NCI-H1092 (cell line): ENCODE results near the gene PPP6C.
"Not testable (repeated sequence)": the region's sequence is repeated elsewhere in the genome, so short reads cannot be mapped to it uniquely, and the experiment has no call there.

Experiments
- DNase-seq: peaks from one replicate; lab custom pipeline; 2025; lab: John Stamatoyannopoulos, UW

PPP6C gene

GRCh38 chr9:125181756-125182155 lies 7.8 kb downstream of the PPP6C start:
- not testable (repeated sequence) for DNase-seq

DNA sequence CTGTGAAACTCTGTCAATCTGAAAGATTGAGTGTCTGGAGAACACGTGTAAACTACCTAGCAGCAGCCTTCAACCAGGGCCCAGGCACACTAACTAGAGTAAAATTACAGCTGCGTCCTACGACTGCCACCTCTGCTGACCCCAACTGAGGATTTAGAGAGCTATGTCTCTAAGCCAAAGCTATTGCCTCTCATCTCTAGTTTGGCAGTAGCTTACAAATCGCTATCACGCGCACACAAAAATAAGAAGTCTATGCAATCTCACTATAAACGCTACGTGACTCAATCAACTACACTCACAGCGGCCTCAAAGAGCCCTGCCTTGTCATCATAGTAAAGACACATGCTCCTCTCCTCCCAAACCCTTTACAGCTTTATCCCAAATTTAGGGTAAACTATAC lies 8.7 kb downstream of the PPP6C start:
- DNase-seq = no peak

DNA sequence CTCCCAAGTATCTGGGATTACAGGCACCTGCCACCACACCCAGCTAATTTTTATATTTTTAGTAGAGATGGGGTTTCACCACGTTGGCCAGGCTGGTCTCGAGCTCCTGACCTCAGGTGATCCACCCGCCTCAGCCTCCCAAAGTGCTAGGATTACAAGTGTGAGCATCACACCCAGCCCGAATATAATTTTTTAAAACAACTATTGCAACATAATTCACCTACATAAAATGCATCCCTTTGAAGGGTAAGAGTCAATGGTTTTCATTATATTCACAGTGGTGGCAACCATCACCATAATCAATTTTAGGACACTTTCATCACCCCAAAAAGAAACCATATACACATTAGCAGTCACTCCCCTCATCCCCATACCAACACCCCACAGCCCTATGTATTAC lies 9.8 kb downstream of the PPP6C start:
- not testable (repeated sequence) for DNase-seq

GRCh38 chr9:125177888-125178287 lies 11.7 kb downstream of the PPP6C start:
- no peak for DNase-seq

DNA sequence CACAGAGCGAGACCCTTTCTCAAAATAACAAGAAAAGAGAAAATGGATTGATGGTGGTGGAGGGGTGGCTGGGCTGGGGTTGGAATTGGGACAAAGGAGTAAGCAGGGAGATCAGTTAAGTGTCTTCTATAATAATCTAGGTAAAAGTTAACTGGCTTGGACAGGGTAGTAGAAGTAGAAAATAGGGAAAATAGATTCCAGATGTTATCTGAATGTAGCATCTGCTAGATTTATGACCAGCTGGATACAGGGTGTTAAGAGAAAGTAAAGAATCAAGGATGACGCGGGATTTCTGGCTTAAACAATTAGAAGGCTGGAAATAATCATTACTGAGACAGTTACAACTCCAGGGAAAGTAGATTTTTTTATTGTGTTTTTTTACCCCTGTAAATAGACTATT lies 13.0 kb downstream of the PPP6C start:
- no peak for DNase-seq

DNA sequence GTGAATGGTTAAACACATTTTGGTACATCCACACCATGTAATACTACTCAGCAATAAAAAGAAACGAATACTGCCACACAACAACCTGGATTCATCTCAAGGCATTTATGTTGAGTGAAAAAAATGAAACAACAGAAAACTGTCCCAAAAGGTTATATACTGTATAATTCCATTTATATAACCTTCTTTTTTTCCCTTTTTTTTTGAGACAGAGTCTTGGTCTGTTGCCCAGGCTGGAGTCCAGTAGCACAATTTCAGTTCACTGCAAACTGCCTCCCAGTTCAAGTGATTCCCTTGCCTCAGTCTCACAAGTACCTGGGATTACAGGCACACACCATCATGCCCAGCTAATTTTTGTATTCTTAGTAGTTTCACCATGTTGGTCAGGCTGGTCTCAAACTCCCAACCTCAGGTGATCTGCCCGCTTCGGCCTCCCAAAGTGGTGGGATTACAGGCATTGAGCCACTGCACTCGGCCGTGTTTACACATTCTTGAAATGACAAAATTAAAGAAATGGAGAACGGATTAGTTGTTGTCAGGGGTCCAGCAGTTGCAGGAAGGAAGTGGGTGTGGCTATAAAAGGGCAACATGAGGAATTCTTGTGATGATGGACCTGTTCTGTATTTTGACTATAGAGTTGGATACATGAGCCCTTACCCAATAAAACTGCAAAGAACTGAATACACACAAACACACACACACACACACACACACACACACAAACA lies 17.4 kb downstream of the PPP6C start:
- no peak for DNase-seq

DNA sequence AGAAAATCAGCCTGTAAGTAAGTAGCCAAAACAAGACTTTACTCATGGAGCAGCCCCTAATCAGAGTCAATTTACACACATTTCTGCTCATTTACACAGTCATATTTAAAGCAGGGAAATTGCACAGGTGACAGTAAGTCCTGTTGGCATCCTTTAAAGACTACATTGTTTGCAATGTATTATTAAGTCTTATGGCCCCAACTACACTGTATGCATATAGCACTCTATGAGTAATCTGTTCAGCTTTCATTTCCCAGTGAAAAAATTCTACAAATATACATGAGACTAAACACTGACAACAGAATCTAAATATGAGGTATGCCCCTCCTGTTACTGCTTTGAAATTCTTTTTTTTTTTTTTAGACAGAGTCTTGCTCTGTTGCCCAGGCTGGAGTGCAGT lies 19.7 kb downstream of the PPP6C start:
- DNase-seq = no peak

GRCh38 chr9:125166762-125167161 lies 22.8 kb downstream of the PPP6C start:
- no peak for DNase-seq

GRCh38 chr9:125162891-125163290 lies 26.7 kb downstream of the PPP6C start:
- not testable (repeated sequence) for DNase-seq

DNA sequence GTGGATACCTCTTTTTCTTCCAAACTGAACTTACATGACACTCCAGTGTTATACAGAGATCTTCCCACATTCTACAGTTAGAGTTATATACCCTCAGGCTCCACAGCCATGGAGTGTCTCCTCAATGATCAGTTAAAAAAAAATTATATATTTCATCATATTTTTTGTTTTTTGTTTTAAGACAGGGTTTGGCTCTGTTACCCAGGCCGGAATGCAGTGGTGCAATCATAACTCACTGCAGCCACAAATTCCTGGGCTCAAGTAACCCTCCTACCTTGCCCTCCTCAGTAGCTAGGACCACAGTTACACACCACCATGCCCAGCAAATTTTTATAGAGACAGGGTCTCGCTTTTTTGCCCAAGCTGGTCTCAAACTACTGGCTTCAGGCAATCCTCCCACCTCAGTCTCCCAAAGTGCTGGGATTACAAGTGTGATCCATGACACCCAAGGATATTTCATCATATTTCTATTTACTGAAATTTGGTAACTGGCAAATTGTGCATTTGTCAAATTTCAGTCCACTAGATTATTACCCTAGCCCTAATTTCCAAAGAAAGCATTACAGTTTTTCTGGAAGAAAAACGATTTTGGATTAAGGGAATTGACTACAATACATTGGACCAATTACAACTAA lies 28.2 kb downstream of the PPP6C start:
- no peak for DNase-seq

DNA sequence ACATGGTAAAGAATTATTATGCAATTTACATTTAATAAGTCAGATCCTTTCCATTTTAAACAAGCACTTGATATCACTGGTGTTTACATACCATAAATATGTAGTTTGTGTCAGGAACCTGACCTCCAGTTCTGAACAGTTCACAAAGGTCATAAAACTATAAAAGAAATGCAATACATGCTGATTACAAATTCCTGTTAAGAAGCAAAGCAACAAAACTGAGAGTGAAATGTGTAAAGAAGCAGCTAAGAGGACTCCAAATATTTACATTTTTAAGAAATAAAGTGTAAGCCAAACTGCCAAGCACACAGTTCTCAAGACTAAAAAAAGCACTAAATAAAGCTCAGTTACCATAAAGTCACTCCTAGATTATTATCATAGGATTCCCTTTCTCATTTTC lies 28.9 kb downstream of the PPP6C start:
- DNase-seq = no peak

DNA sequence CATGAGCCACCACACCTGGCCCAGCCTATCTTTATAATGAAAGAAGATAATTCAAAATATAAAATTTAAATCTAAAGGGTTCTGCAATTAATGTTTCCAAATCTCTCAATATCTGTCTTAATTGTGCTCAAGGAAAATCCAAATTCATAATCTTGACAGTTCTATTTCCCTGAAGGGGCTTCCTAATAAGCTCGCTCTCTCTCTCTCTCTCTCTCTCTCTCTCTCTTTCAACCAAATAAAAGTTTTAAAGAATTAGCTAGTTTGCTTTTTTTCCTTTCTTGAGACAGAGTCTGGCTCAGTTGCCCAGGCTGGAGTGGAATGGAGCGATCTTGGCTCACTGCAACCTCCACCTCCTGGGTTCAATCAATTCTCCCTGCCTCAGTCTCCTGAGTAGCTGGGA lies 33.1 kb downstream of the PPP6C start:
- DNase-seq = no peak

DNA sequence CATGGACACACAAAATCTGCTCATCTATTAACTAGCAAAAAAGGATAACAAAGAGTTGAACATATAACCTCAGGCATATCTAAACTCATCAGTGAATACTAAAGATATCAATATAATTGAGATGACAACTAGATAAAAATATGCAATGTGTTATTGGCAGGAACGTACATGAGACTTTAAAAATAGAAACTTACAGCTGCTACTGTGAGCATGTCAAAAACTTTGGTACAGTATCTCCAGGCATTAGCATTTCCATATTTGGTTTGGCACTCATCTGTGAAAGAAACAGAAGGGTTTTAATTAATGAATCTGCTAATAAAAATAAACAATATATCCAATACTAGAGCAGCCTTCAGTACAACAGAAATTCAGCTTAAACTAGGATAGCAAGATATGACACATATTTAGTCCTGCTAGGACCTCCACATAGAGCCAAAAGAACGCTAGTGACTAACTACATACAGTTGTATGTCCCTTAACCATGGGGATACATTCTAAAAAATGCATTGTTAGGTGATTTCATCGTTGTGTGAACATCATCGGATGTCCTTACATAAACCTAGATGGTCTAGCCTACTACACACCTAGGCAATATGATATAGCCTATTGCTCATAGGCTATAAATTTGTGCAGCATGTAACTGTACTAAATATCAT lies 35.8 kb downstream of the PPP6C start:
- DNase-seq = no peak

DNA sequence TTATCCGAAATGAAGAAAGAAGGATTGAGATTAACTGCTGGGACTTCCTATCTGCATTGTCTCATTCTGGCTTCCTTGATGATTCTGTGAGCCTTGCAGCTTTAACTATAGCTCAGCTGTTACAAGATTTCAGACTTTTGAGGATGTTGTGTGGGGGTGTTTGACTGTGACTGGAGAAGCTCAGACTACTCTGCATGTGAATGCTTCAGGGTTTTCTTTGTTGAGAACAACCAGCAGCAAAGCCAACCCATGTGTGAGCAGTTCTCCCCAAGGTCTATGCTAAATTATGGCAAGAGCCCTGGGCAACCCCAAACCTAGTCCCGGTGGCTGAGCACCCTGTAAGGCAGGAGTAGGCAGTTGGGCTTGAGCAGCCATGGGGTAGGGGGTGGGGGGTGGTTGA lies 37.9 kb downstream of the PPP6C start:
- no peak for DNase-seq

DNA sequence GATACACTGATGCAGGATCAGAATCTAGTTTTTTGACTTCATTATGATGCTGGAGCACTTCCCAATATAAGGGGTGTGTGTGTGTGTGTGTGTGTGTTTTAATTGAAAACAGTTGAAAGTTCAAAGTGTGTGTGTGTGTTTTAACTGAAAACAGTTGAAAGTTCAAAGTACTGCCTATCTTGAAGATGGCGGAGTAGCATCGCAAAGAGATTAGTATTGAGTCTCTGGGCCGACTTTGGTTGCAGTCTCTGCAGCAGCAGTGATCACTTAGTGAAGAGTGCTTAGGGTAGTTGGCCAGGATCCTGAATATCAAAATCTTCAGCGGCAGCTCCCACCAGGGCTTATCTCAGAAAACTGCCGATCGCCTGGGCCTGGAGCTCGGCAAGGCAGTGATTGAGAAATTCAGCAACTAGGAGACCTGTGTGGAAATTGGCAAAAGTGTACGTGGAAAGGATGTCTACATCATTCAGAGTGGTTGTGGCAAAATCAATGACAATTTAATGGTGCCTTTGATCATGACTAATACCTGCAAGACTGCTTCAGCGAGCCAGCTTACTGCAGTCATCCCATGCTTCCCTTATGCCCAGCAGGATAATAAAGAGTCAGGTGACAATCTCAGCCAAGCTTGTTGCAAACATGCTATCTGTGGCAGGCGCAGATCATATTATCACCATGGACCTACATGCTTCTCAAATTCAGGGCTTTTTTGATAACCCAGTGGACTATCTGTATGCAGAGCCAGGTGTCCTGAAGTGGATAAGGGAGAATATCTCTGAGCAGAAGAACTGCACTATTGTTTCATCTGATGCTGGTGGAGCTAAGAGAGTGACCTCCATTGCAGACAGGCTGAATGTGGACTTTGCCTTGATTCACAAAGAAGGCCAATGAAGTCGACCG lies 39.0 kb downstream of the PPP6C start:
- DNase-seq = no peak

DNA sequence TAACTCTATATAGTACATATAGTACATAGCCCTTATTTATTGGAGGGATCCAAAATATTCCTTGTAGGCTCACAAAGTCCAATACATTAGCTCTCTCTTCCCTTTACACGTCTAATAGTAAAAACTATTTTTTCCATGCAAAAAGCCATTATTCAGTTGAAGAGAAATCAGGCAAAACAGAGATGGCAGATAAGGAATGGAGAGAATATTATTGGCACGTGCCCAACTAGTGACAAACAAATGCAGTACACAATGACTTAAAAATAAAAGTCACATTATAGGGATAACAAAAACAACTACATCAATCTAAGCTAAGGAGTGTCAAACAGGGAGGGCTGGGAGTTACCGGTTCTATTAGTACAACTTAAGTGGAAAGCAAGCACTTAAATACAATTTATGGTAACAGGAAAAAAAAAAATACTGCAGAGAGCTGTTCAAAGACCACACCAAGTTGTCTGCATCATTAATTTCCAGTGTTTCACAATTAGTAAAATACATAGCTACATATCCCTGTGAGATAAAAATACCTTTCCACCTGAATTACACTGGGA lies 42.1 kb downstream of the PPP6C start:
- no peak for DNase-seq

GRCh38 chr9:125146247-125146646 lies 43.4 kb downstream of the PPP6C start:
- DNase-seq = no peak

DNA sequence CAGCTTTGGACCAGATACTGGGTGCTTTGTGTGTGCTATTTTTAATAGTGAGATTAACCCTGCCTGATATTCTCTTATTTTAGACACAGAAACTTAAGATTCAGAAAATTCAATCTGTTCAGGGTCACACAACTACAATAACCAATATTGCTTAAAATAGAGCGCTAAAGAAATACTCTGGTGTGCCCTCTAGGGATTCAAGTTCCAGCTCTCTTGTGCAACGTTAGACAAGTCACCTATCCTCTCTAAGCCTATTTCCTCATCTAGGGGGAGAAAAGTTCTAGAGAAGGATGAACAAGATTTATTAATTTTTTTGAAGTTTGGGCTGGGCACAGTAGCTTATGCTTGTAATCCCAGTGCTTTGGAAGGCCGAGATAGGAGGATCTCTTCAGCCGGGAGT lies 44.2 kb downstream of the PPP6C start:
- DNase-seq = no peak

GRCh38 chr9:125143377-125144090 lies 46.1 kb downstream of the PPP6C start, which contains the start of gene SCAI:
TSS of gene SCAI (minus strand) at chr9:125143528. CDS start at chr9:125143437, 91 bp downstream.
- peak; percentile 98 for DNase-seq

- no peak for DNase-seq
These were observed 46.8 kb downstream of the PPP6C start for GRCh38 chr9:125142560-125143376.
